GM13976 (cell line): ENCODE measurements around the gene DUSP10.
A peak's percentile ranks its signal among the peaks of the same experiment; 100 is the strongest.

Experiments
- DNase-seq: peaks from one replicate; pipeline ENCODE4 v3.0.0; 2012; ENCODE audit warnings: low spot score
- CTCF ChIP-seq: IDR thresholded peaks from 2 replicates; pipeline ENCODE4 v1.5.1; 2012; ENCODE audit warnings: borderline replicate concordance, mild to moderate bottlenecking; ENCODE audit not compliant: insufficient read depth; ENCODE audit errors: extremely low read depth, missing control alignments, control extremely low read depth
- in situ Hi-C: fragments of 300-500 bp; cut with MboI; formaldehyde crosslinking; loops from one replicate; pipeline ENCODE4 v1.12.0; 2022; ENCODE audit warnings: low sequenced_read_pairs, mixed read lengths, inconsistent platforms; ENCODE audit not compliant: unreplicated experiment

Gene DUSP10

GRCh38 chr1:221747839-221748238 lies 6.0 kb upstream of the DUSP10 start:
- in situ Hi-C loops: loop anchor here (25.0 kb wide), 1 partner anchor 414 kb away; no protein-coding TSS in a partner anchor
- no peak for TF ChIP-seq CTCF
- no peak for DNase-seq

GRCh38 chr1:221743416-221744208 lies 1.7 kb upstream of the DUSP10 start:
- no peak for TF ChIP-seq CTCF
- DNase-seq: peak; percentile 35
- in situ Hi-C loops: loop anchor here (25.0 kb wide), 1 partner anchor 419 kb away; no protein-coding TSS in a partner anchor

GRCh38 chr1:221742555-221743415 lies 896 bp upstream of the DUSP10 start:
- peak; percentile 31 for TF ChIP-seq CTCF
- DNase-seq: peak; percentile 83
- in situ Hi-C loops: loop anchor here (25.0 kb wide), 1 partner anchor 420 kb away; no protein-coding TSS in a partner anchor

GRCh38 chr1:221740993-221741702 lies 741 bp downstream of the DUSP10 start:
- TF ChIP-seq CTCF: no peak
- in situ Hi-C loops: loop anchor here (25.0 kb wide), 1 partner anchor 421 kb away; no protein-coding TSS in a partner anchor
- no peak for DNase-seq

- in situ Hi-C loops: loop anchor here (25.0 kb wide), 1 partner anchor 422 kb away; no protein-coding TSS in a partner anchor
- DNase-seq: no peak
- TF ChIP-seq CTCF: no peak
Measured at GRCh38 chr1:221740369-221740992, 1.4 kb downstream of the DUSP10 start.
